ENCODE results near the gene BLOC1S4.
"Not testable (repeated sequence)": the region's sequence is repeated elsewhere in the genome, so short reads cannot be mapped to it uniquely, and the experiment has no call there.

Gene BLOC1S4

GRCh38 chr4:6718932-6719610, 3.1 kb downstream of the BLOC1S4 start:
- DNase-seq (ENCODE audit: low spot score): no peak

DNA sequence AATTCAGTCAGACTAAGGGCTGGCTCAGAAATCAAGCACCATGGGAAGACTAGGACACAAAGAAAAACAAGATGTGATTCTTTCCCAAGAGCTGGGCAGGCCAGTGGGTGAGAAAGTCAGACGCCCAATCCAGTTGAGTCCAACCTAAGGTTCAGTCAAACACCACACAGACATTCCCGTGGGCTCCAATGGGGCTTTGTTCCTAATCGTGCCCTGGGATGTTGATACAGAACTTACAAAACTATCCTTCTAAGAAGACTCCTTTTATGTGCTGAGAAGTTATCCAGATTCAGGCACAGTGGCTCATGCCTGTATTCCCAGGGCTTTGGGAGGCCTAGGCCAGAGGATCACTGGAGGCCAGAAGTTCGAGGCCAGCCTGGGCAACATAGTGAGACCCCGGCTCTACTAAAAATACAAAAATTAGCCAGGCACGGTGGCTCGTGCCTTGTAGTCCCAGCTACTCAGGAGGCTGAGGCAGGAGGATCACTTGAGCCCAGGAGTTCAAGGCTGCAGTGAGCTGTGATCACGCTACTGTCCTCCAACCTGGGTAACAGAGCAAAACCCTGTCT, 3.7 kb downstream of the BLOC1S4 start:
- DNase-seq (ENCODE audit: low spot score): no peak

DNA sequence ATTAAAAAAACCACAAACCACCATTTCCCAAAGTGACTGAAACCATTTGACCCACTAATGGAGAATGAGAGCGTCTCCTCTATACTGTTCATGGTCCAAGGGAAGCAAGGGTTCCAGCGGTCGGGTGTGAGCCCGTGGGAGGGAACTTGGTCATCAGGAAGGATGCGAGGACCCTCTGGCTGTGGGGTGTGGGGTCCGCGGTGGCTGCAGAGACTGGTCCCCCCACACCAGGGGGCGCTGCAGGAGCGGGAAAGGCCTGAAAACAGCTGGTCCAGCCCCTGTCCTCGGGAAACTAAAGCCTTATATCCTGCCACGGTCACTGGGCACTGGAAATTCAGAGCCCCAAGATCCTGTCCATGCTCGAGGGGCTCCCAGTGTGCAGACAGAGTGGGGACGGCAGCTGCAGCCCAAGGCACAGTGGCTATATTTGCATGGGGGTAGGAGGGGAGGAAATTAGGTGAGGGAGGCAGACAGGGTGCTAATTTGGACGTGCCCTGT, 4.3 kb downstream of the BLOC1S4 start:
- peak; percentile 76 for DNase-seq (ENCODE audit: low spot score)

- DNase-seq (ENCODE audit: low spot score): no peak
Observed at GRCh38 chr4:6721121-6721520, 5.1 kb downstream of the BLOC1S4 start.

- no peak for DNase-seq (ENCODE audit: low spot score)
Observed at GRCh38 chr4:6722891-6723290, 6.9 kb downstream of the BLOC1S4 start.

DNA sequence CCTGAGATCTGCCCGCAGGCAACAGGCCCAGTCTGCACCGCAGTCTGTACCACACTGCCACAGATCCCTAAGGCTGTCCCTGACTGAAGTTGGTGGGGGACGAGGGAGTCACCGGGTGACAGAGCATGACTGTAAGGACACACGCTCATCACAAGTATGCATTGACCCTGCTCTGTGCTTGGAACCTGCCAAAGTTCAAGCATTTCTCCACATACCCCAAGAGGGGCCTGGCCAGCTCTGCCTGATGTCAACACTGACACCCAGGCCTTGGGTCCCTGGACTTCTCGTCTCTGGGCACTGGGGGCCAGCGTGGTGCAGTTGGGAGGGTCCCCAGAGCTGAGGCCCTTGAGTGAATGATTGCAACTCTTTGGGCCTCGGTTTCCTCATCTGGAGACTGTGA, 7.9 kb downstream of the BLOC1S4 start:
- no peak for DNase-seq (ENCODE audit: low spot score)

GRCh38 chr4:6724421-6725111, 8.6 kb downstream of the BLOC1S4 start:
- no peak for DNase-seq (ENCODE audit: low spot score)

- not testable (repeated sequence) for DNase-seq (ENCODE audit: low spot score)
Observed at GRCh38 chr4:6725427-6725961, 9.5 kb downstream of the BLOC1S4 start.

DNA sequence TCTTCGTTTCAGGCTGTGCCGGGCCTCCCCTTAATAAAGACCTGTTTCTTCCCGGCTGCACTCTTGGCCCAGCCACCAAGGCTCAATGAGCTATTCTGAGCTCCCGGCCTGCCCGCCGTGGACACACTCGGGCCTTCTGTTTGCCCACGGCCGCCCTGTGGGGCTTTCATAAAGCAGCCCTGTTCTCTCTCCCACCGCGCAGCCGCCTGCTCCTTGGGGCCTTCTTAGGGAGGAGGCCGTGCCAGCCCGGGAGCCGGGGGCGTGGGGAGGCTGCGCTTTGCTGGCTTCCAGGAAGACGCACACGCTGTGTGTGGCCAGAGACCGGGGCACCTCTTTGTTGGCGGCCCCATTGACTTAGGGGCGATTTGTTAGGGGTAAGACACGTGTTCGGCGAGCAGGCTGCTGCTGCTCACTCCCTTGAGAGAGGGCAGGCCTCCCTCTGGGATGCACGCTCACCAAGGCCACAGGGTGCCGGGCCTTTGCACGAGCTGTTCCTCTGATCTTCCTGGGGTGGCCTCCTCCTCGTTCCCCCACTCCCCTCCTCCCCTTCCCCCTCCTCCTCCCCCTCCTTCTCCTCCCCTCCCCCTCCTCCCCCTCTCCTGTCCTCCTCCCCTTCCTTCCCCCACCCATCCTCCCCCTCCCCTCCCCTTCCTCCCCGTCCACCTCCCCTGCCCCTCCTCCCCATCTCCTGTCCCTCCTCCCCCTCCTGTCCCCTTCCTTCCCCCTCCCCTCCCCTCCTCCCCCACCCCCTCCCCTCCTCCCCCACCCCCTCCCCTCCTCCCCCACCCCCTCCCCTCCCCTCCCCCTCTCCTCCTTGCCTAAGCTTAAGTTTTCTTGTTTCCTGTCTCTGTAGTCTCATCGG, 11.3 kb downstream of the BLOC1S4 start:
- DNase-seq (ENCODE audit: low spot score): no peak

- DNase-seq (ENCODE audit: low spot score): no peak
Observed at GRCh38 chr4:6727943-6728250, 11.9 kb downstream of the BLOC1S4 start.

- no peak for DNase-seq (ENCODE audit: low spot score)
Observed at GRCh38 chr4:6728320-6729029, 12.5 kb downstream of the BLOC1S4 start.

DNA sequence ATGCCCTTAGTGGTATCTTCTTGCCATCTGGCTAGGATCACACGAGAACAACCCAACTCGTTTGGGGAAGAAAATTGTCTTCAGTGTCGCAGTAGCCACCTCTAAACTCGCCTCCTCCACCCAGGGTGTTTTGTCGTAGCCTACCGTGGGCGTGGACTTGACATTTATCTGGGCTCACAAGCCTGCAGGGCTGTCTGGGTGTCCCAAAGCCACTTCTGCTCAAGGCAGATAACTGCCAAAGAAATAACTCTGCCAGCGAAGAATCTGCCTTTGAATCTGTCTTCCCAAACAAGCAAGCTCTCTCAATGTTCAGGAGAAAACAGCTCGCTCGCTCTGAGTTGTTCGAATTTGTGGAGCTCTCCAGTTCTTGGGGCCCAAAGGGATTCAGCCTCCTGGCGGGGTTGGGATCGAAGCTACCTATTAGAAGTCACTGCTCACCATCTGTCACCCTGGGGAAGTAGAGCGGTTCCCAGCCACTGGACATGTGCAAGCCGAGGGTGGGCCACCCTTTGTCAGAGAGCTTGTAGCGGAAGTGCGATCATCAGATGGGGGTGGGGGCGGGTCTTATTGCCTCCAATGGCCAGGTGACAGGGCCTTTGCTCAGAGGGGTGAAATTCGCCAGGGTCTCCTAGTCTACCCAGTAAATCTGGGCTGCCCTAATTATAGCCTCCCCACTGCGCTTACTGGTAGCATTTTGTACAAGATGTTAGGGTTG, 14.8 kb downstream of the BLOC1S4 start:
- DNase-seq (ENCODE audit: low spot score): no peak

GRCh38 chr4:6731318-6731675, 15.3 kb downstream of the BLOC1S4 start:
- no peak for DNase-seq (ENCODE audit: low spot score)

DNA sequence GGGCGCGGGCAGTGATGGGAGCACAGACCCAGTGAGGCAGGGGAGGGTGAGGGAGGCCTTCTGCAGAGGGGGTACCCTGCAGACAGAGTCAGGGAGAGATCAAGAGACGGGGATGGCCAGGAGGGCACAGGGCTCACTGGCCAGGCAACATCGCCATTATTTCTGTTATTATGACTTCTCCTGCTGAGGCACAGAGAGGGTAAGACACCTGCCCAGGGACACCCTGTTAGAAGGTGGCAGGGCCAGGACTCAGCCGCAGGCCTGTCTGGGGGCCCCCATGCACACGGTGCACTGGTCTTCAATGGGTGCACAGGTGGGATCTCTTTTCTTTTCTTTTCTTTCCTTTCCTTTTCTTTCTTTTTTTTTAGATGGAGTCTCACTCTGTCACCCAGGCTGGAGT, 15.8 kb downstream of the BLOC1S4 start:
- DNase-seq (ENCODE audit: low spot score): no peak

GRCh38 chr4:6732441-6733357, 16.7 kb downstream of the BLOC1S4 start:
- no peak for DNase-seq (ENCODE audit: low spot score)

DNA sequence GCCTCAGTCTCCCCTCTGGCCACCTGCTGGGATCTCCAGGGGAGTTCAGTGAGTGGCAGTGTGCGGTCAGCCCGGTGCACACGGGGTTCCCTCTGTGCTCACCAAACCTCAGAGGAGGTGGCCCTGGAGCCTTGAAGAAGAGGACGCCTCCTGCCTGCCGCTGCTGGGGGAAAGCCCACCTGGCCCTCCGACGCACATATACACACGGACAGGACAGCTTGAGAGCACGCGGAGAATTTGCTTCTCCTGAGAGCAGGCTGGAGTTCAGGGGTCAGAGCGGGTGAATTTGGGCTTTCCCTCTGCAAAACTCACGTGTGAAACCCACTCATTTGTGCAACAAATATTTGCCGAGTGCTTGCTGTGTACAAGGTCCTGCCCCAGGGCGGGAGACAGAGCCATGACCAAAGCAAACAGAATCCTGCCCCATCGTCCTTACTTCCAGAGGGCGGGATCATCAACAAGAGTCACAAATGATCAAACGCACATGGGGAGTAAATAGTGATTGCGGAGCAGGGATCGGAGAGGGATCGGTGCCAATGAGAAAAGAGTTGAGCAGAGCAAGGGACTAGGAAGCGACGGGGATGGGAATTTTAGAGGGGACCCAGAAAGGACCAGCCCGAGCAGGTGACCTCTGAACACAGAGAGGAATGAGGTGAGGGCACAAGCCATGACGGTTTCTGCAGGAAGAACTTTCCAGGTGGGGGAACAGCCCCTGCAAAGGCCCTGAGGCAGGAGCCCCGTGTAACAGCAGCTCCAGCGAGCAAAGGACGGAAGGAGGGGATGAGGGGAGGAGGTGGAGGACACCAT, 17.6 kb downstream of the BLOC1S4 start:
- DNase-seq (ENCODE audit: low spot score): no peak

- DNase-seq (ENCODE audit: low spot score): no peak
Observed at GRCh38 chr4:6734165-6734786, 18.3 kb downstream of the BLOC1S4 start.

DNA sequence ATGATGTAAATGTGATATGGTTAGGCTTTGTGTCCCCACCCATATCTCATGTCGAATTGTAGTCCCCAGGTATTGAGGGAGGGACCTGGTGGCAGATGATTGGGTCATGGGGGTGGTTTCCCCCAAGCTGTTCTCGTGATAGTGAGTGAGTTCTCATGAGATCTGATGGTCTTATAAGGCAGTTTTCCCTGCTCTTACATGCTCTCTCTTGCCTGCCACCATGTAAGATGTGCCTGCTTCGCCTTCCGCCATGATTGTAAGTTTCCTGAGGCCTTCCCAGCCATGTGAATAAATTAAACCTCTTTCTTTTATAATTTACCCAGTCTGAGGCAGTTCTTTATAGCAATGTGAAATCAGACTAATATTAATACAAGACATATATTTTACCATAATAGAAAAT, 23.9 kb downstream of the BLOC1S4 start:
- DNase-seq (ENCODE audit: low spot score): no peak

GRCh38 chr4:6740347-6740746, 24.4 kb downstream of the BLOC1S4 start:
- no peak for DNase-seq (ENCODE audit: low spot score)
